Colon (tissue), 2 donors: ENCODE data around the gene COPB2.

ENCODE experiments used
- FAIRE-seq: peaks from 2 replicates; lab custom pipeline; 2012; peaks lifted over from hg19 to GRCh38; lab: Jason Lieb, UNC
- donor health status: control.
- donor health status: control.

Gene COPB2

DNA sequence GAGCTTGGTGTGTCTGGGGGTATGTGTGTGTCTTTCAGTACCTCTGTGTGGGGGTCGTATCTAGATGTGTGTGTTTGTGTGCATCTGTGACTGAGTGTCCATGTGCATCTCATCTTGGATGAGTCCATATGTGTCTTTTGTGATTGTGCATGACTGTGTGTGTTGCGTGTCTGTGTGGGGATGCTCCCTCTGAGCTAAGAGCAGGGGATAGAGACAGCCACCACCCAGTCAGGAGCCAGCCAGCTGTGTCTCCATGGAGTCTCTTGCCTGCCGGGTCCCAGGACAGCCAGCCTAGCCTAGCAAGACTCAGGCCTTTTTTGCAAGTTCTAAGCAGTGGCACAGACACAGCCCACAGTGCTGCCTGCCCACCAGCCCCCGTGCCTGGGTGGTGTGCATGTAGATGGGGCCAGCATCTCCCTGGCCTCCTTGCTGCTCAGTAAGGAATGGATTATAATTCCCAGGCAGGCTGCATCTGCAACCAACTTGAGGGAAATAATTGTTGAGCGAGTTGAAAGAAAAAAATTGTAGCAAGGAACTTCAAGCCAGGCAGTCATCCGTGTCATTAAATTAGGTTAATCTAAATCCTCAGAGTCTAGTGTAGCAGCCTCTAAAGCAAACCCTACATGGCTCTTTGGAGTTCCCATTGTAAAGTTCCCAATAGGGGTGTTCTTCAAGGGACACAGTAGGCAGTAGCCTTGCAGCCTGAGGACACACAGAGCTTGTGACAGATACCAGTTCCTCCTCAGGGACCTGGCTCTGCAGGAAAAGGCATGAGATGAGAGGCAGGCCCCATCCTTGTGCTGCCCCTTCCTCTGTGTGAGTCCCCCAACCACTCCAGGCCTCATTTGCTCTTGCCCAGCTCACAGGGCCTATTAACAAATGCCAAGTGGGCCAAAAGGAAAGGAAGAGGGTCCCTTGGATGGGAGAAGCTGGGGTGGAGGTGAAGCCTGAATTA lies 81.6 kb downstream of the COPB2 start:
- FAIRE-seq = no peak
